SU-DHL-6 (cell line): ENCODE data around the gene TMEM200B.

Source experiments
- EZH2phosphoT487 ChIP-seq: fragments of 200-600 bp; sonication (generic), shearing (Covaris generic); conservative IDR thresholded peaks from 2 replicates; pipeline ENCODE4 v1.6.1; 2018; ENCODE audit warnings: mild to moderate bottlenecking, antibody characterized with exemption, low read length, moderate library complexity, mixed read lengths
- TF ChIP-seq, protein P1 (sequence below): fragments of 200-600 bp; sonication (generic); IDR thresholded peaks from one replicate; pipeline ENCODE4 v1.5.1; 2017; ENCODE audit warnings: antibody characterized with exemption, mild to moderate bottlenecking, low read length, moderate library complexity; ENCODE audit not compliant: insufficient read depth, poor library complexity, severe bottlenecking

DNA sequence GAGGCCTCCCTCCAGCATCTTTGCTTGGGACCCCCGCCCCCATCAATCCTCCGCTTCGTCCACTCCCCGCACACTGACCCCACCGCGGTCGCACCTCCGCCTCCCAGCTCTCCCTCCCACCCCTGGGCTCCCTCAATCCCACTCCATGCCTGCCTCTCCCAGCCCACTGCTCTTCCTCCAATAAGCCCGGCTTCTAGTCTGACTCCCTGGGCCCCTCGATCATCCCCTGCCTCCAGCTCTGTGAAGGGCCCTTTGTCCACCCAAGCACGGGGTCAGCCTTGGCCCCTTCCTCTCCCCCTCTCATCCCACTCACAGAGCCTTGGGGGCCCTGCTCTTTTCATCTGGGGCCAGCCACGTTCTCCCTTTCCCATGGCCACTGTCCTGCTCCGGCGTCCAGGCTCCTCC lies 1.5 kb upstream of the TMEM200B start:
- TF ChIP-seq, protein P1, sequence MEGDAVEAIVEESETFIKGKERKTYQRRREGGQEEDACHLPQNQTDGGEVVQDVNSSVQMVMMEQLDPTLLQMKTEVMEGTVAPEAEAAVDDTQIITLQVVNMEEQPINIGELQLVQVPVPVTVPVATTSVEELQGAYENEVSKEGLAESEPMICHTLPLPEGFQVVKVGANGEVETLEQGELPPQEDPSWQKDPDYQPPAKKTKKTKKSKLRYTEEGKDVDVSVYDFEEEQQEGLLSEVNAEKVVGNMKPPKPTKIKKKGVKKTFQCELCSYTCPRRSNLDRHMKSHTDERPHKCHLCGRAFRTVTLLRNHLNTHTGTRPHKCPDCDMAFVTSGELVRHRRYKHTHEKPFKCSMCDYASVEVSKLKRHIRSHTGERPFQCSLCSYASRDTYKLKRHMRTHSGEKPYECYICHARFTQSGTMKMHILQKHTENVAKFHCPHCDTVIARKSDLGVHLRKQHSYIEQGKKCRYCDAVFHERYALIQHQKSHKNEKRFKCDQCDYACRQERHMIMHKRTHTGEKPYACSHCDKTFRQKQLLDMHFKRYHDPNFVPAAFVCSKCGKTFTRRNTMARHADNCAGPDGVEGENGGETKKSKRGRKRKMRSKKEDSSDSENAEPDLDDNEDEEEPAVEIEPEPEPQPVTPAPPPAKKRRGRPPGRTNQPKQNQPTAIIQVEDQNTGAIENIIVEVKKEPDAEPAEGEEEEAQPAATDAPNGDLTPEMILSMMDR = no peak
- TF ChIP-seq EZH2phosphoT487 = no peak
